CD4-positive, alpha-beta T cell treated with Interleukin-1 beta for 1 hour (primary cell): Measurements from ENCODE around the gene RND2.
"Not testable (repeated sequence)": the region's sequence is repeated elsewhere in the genome, so short reads cannot be mapped to it uniquely, and the experiment has no call there.

ENCODE experiments used
- DNase-seq, 2 donors: peaks; one replicate each; pipeline ENCODE4 v3.0.0-alpha.2; 2020 to 2022

Gene RND2, protein sequence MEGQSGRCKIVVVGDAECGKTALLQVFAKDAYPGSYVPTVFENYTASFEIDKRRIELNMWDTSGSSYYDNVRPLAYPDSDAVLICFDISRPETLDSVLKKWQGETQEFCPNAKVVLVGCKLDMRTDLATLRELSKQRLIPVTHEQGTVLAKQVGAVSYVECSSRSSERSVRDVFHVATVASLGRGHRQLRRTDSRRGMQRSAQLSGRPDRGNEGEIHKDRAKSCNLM

DNA sequence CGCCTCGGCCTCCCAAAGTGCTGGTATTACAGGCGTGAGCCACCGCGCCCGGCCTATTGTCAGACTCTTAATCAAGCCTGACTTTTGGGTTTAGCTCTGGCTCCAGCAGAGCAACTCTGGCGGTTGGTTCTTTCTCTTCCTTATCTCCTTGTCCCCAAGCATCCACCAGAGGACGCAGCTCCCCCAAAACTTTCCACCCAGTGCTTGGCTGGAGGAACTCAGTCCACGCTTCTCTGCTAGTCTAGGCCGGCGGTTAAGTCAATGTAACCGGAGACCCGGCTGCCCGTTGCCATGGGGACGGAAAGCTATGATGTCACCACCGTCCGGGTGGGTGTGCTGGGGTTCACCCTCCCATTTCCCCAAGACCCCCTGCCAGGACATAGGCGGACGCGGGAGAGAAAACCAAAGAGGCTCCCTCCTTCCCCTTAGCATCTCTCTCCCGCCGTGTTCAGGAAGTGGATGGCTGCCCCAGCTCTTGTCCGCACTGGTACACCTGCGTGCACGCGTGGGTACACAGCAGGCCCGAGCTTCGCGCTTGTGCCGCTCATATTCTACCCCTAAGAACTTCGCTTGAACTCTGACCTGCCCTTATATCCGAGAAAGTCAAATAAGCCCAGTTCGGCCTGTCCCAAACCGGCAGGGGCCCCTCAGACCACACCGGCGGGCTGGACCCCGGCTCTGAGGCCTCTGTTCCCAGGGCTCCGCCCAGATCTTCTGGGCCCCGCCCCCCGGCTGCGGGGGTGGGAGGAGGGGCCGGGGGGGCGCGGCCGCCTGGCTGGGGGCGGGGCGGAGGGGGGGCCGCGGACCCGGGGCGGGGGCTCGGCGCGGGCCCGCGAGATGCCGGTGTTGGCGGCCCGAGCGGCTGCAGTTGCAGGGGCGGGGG lies at the start of gene RND2:
Gene RND2 (plus strand): TSS at position 825 of the 883 bp plus-strand sequence. CDS start 117 bp downstream, outside the sequence.
- DNase-seq: peak; percentile 86 to 89

- no peak for DNase-seq
Measured at GRCh38 chr17:42975265-42975664, 49.8 kb upstream of the RND2 start.

GRCh38 chr17:42975701-42976100 lies 49.3 kb upstream of the RND2 start:
- not testable (repeated sequence) for DNase-seq

DNA sequence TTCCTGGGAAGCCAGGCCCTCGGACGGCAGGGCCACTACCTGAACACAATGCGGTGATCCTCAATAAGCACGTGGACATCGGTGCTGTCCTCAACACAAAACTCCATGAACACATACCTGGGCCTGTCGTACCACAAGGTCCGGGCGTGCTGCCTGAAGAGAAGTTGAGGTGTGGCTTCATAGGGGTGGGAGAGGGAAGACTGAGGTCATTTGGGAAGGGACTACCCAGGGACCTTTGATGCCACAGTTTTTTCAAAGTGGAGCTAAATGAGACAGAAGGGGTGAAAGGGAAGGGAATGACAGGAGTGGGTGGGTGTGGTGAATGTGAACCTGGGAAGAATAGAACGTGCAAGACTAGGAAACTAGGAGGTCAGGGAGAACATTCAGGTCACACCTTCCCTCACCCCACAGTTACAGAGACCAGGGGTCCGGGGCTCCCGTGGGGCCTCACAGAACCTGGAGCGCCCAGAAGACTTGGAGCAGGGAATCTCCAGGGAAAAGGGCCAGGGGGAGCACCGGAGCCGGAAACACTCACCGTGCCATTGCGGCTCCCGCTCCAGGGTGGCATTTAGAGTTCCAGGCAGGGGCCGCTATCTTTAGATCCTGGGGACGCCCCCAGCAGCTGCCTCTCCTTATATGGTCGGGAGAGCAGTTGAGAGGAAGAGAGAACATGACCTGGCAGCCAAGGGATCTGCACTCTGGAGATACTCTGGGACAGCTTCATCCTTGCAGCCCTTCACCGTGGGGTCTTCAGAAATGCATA lies 45.3 kb upstream of the RND2 start, which contains the start of gene PTGES3L:
Gene PTGES3L (minus strand): TSS at position 570 of the 763 bp plus-strand sequence. CDS start 27 bp downstream, at position 543.
- peak; percentile 6 to 17 for DNase-seq

DNA sequence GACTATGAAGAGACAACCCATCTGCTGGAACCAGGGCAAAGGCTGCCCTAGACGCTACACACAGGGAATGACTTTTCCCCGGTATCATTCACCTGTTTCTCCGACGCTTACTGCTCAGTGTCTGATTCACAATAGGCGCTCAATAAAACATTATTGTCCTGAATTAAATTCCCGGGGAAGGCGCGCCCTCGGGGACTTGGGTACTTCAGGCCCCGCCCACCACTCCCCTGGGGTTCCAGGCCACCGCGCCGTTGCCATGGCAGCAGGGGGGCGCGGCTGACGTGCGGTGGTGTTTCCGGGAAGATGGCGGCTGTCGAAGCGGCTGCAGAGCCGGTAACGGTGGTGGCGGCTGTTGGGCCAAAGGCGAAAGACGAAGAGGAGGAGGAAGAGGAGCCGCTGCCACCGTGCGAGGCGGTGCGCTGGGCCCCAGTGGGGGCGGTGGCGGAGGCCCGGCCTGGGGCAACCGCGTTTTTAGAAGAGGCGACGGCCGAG lies 44.7 kb upstream of the RND2 start, which contains the start of gene RUNDC1:
Gene RUNDC1 (plus strand): TSS at position 292 of the 492 bp plus-strand sequence. CDS start 12 bp downstream, at position 304.
- peak; percentile 91 for DNase-seq

GRCh38 chr17:42980766-42981397 lies 44.1 kb upstream of the RND2 start:
- DNase-seq: peak; percentile 53 to 60

DNA sequence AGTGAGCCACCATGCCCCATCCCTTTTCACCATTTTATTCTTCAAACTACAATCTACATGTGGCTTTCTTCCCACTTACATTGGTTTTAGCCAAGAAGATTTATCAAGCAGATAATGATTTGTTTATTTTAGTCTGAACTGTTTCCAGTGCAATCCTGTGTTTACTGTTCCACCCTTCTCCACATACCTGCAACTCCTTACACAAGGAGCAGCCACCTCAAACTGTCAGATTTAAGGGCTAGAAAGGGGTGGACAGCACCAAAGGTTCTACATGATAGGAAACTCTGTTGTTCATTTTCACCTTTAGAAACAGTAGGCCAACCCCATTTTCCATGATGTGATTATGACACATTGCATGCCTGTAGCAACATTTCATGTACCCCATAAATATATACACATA lies 42.8 kb upstream of the RND2 start:
- no peak for DNase-seq

DNA sequence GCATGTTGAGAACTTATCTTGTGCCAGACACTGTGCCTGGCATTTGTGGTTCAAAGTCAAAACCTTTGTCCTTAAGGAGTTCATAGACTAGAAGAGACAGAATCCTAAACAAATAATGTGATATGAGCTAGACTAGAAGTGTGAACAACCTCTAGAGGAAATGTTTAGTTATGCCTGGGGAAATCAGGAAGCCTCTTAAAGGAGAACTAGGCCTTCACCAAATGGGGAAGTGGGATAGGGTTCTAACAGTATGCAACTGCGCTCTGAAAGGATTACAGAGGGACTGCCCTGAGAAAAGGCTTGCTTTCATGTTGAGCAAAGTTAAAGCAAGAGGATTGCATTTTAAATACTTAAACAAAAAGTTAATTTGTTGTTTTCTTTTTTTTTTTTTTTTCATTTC lies 39.8 kb upstream of the RND2 start:
- no peak for DNase-seq

- no peak for DNase-seq
Measured at GRCh38 chr17:42989141-42989540, 35.9 kb upstream of the RND2 start.

GRCh38 chr17:42989726-42990652 lies 35.0 kb upstream of the RND2 start:
- no peak for DNase-seq

DNA sequence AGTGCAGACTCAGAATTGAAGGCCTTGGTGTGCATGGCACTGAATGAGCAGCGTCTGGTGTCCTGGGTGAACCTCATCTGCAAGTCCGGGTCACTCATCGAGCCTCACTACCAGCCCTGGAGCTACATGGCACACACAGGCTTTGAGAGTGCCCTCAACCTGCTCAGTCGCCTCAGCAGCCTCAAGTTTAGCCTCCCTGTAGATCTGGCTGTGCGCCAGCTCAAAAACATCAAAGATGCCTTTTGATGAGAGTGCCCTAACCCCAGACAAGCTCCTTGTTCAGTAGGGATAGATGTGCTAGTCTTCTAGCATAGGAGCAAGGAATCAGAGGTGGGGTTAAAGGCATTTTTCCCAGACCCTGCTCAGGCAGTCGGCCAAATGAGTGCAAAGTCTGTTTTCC lies 33.6 kb upstream of the RND2 start:
- DNase-seq: no peak

- no peak for DNase-seq
Measured at GRCh38 chr17:42992872-42993271, 32.2 kb upstream of the RND2 start.

GRCh38 chr17:42993913-42994312 lies 31.1 kb upstream of the RND2 start:
- not testable (repeated sequence) for DNase-seq

DNA sequence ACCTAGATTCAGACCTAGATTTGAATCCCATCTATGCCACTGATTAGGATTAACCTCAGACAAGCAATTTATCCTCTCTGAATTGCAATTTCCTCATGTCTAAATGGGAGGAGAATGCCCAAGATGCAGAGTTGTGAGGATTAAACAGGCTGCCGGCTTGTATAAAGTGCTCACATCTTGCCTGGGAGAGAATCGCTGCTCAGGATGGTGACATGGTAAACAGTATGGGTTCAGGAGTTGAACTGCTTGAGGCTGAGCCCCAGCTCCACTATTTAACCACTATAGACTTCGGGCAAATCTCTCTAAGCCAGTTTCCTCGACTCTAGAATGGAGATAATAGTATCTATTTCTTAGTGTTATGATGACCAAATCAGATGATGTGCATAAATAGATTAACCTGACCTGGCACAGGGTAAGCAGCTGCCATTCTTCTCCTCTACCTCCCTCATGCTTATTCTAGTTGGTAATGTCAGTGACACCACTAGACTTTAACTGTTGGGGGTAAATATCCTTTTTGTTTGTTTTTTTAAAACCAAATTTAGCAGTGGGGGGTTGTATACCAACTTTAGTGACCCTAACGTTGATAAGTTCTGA lies 27.5 kb upstream of the RND2 start:
- no peak for DNase-seq

DNA sequence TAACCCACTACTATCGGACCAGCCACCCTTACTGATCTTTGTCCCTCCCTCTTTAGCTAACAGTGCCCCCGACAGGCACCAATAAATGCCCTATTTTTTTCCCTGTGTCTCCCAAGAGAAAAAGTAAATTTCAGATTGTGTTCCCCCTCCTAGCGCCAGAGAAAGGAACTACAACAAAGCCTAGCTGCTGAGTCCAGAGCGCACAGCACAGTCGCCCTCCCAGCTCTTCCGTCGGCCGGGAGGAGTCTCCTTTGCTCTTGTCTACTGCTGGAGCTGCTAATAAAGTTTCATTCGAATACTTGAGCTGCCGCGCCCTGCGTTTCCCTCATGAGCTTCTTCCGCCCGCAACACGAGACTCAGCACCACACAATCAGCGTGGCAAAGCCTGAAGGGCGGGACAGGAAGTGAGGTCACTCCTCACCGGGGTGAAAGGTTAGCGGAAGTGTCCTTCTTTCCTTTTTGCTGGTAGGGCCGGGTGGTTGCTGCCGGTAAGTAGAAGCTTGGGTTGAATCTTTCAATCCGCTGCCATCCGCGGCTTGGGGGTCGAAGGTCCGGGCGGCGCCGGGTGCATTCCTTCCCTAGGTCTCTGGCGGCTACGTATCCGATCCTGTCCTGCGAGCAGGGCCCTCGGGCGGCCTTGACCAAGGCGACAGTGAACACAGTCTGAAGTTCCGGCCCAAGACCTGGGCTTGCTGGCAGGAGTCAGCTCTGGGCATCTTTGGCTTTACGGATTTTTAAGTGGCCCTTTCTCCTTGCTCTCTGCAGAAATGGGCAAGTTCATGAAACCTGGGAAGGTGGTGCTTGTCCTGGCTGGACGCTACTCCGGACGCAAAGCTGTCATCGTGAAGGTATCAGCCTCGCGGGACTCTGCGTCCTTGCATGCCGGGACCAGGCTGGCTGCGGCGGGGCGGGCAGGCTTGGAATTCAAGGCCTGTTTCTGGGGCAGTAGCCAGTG lies 26.8 kb upstream of the RND2 start, which contains the start of gene RPL27:
Gene RPL27 (plus strand): TSS at position 436 of the 955 bp plus-strand sequence. CDS start 332 bp downstream, at position 768.
- DNase-seq: peak; percentile 99

GRCh38 chr17:42999003-42999525 lies 26.0 kb upstream of the RND2 start:
- DNase-seq: no peak

- DNase-seq: not testable (repeated sequence)
Measured at GRCh38 chr17:43000894-43001293, 24.1 kb upstream of the RND2 start.

- no peak for DNase-seq
Measured at GRCh38 chr17:43003542-43004172, 21.4 kb upstream of the RND2 start.
